ENCODE results near the gene CA5A.
A peak's percentile ranks its signal among the peaks of the same experiment; 100 is the strongest.
"Not testable (repeated sequence)": the region's sequence is repeated elsewhere in the genome, so short reads cannot be mapped to it uniquely, and the experiment has no call there.

CA5A gene

DNA sequence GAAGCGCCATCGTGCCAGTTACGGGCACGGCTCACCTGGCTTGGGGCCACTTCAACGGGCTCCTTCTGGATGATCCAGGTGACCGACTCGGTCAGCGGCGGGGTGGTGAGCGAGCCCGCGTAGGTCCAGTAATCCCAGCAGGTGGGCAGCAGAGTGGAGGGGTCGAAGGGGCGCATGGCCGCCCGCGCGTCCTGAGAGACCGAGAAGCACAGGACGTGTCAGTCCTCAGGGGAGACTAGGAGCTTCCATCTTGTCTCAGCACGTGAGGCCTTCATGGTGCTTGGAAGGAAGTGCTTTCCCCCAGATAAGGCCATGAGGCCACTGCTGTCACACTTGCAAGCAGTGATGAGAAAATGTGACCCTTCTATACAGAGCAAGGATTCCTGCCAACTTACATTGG lies 44.6 kb downstream of the CA5A start:
- no peak for DNase-seq

DNA sequence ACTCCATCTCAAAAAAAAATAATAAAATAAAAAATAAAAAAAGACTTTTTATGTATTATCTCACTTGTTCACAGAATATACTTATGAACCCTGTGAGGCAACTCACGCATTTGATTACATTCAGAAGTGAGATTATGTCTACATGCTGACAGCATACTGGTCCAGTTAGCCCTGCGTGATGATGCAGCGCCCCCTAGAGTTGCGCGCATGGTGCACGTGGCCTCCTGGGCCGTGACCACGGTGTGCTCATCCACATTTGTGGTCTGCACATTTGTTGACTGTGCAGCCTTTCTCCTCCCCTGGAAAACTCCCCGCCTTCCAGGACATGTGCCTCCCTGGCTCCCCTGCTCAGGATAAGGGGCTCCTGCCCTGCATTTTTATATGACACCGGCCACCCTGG lies 46.6 kb downstream of the CA5A start:
- peak in 1 of 2 donors; percentile 25 for DNase-seq

DNA sequence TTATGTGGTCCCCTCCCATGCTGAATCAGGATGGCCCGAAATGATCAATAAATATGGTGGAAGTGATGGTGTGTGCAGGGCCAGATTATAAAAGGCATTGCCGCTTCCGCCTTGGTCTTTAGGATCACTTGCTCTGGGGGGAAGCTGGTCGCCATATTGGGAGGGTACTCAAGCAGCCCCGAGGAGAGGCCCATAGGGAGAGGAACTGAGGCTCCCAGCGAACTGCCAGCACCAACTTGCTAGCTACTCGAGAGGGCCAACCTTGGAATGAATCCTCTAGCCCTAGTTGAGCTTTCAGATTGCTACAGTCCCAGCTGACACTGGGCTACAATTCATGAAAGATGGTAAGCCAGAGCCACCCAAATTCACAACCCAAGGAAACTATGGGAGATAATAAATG lies 48.0 kb downstream of the CA5A start:
- not testable (repeated sequence) for DNase-seq

DNA sequence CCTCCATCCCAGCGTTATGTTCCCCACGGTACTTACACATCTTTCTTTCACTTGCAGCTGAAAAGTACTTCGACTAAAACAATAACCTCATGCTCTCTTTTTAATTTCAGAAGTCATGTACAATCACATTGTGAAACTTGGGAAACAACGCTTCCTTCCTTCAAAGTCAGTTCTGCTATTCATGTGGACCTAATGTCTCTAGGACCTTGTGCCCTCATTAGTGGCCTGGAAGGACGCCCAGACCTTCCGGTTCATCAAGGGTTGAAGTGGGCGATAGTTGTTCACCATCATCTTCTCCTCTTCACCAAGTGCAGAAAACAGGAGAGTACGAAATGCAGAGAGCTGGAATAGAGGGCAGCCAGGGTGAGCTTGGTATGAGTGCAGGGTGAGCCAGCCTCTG lies 48.4 kb downstream of the CA5A start:
- DNase-seq: peak; percentile 84 to 91

DNA sequence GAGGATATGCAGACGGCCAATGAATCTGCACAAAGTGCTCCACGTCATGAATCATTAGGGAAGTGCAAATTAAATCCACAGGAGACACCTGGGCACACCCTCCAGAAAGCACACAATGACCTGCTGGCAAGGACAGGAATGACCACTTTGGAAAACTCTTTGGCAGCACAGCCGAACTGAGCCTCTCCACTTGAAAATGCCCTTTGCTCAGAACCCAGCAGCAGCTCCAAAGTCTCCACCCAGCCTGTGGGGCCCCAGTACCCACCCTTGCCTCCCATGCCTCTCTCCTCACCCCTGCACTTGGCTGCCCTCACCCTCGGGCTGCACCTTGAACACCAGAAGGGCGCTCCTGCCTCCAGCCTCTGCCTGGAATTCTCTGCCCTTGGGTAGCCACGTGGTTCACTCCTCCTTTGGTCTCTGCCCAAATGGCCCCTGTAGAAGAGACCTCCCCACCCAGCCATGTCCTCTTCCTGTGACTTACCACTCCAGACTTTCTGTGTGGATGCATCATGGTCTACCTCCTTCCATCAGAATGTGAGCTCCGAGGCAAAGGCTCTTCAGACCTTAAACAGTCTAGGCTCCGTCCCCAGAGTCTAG lies 50.9 kb downstream of the CA5A start:
- not testable (repeated sequence) for DNase-seq

DNA sequence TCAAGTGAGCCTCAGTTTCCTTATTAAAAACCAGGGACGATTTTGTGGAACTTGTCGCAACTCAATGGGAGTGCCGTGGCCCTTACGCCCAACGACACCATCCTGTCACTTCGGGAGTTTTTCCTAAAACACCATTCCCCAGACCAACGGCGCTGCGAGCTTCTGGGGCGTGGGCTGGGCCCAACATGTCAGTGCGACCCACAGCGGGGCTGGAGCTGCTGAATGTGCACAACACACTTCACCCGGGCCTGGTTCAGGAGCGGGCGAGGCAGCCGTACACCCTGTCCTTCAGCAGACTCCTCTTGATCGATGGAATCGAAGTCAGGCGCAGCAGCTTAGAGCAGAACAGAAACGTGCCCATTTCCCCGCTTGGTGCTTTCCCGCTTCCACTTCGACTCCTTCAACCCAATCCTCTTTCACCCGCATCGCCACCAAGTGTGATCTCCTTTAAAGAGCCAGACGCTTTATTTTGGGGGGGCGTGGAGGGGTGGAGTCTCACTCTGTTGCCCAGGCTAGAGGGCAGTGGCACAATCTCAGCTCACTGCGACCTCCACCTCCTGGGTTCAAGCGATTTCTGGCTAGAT lies 53.8 kb downstream of the CA5A start:
- no peak for DNase-seq

DNA sequence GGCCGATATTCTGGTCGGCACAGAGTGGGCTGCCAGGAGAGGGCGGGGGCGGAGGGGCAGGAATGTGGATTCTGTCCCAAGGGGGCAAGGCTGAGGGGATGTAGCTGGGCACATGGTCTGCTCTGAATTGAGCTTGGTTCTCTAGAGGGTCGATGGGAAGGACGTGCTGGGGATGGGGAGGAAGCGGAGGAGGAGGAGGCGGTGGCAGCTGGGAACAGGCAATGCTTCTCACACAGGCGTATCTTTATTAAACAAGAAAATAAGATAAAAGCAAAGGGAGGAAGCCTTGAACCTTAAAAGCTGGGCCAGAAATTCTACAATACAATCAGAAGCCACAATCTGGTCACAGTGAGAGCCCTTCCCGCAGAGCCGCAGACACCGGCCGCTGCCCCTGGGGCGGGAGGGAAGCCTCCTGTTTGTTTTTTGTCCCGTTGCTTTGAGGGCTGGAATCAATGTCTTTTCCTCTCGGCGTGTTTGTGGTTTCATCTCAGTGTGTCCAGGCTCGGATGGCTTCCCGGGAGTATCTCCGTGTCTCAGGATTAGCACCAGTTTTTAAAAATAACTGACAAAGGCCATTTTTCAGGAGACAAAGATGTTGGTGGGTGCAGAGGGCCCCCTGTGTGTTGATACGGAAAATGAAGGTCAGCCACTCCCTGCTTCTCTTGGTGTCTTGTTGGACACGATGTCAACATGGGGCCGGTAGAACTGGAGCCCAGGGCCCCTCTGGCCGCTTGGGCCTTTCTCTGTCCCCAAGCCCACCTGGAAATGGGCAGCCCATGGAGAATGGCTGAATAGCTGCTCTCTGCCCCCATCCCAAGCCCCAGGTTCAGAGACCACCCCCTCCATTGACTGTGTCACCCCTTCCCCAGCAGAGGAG lies 54.8 kb downstream of the CA5A start:
- no peak for DNase-seq

DNA sequence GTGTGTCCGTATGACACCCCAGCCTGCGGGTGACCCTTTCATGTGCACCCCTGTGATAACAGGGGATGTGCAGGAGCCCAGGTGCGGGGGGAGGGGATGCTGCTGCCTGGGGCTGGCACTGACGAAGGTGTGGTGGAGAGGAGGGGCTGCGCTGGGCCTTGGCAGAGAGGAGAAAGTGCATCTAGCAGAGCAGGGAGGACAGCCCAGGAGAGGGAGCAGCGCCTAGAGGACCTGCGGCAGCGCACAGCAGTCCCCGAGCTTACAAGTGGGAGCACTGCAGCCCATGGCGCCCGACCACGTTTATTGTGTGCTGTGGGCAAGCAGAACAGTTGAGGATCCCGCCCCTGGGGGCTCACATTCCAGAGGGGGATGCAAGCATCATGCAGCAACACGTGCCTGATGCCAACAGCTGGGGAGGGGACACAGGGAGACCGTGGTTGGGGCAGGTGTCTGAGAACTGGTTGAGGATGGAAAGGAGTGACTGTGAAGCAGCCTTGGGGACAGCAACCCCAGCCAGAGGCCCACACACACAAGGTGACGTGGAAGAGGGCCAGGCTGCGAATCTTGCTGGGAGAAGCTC lies 56.1 kb downstream of the CA5A start:
- no peak for DNase-seq

DNA sequence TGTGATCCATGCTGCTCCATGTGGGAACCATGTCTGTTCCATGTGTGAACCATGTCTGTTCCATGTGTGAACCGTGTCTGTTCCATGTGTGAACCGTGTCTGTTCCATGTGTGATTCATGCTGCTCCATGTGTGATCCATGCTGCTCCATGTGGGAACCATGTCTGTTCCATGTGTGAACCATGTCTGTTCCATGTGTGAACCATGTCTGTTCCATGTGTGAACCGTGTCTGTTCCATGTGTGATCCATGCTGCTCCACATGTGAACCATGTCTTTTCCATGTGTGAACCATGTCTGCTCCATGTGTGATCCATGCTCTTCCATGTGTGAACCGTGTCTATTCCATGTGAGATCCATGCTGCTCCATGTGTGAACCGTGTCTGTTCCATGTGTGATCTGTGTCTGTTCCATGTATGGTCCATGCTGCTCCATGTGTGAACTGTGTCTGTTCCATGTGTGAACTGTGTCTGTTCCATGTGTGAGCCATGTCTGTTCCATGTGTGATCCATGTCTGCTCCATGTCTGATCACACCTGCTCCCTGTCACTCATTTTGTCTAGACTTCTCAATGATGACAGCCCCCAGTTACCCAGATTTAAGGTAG lies 56.8 kb downstream of the CA5A start:
- not testable (repeated sequence) for DNase-seq

DNA sequence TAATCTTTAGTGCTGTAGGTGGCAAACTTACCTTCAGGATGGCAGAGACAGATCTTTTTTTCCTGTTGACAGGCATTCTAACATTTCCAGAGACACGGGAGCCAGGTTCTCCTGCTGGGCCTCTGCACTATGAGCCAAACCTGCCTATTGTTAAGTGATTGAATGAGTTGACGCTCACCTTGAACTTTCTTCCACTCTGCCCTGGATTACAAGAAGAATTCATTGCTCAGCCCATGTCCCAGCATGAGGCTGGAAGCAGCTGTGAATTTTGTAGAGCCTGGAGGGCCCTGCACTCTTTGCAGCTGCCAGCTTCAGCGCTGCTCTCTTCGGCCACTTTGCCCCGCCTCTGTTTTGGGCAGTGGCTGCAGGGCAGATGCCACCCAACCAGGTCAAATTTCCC lies 57.6 kb downstream of the CA5A start:
- no peak for DNase-seq

DNA sequence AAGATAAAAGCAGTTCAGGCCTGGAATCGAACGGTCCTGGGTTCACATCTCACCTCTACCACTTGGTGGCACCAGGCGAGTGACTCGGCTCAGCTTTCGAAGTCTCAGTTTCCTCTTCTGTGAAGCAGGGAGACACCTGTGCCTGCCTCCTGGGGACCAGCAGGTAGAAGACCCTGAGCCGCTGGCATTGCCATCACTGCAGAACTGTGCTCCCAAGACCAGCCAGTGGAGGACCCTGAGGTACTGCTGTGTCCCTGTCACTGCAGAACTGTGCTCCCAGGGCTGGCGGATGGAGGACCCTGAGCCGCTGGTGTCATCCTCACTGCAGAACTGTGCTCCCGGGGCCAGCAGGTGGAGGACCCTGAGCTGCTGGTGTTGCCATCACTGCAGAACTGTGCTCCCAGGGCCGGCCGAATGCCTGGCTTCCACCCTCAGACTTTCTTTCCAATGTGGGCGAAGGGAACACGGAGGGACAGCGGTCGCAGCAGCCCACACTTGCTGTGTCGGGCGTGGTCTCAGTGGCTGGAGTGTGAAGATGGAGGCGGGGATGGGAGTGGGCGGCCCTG lies 58.3 kb downstream of the CA5A start:
- peak in 1 of 2 donors; percentile 29 for DNase-seq

DNA sequence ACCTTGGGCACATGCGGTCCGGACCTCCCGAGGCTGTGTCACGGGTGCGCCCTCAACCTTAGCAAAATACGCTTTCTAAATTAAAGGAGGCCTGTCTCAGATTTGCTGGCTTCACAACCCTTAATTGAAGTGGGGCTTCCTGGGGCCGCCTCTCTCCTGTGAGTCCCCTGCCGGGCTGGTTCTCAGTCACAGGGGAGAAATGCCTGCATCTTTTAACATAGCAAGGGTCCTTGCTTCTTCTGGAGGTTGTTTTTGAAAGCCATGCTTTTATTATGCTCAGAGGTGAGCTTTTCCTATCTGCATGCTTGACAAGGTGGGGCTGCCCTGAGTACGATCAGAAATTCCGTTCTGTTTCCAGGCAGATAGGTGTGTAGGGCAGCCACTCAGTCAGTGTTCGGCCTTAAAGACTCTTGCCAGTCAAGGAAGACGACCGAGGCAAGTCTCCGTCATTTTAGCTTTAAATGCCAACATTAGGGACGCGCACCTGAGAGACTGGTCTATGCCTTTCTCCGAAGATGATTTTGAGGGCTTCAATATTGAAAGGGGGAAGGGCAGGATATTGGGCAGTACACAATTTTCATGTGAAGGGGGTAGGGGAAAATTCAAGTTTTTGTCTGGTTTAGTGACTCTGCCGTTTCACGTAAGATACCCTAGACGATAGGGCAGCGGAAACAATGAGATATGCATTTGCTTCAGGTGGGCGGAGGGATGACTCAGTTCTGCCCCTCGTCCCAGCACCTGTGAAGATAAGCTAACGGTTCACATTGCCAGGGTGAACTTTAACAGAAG lies 61.5 kb downstream of the CA5A start:
- no peak for DNase-seq

DNA sequence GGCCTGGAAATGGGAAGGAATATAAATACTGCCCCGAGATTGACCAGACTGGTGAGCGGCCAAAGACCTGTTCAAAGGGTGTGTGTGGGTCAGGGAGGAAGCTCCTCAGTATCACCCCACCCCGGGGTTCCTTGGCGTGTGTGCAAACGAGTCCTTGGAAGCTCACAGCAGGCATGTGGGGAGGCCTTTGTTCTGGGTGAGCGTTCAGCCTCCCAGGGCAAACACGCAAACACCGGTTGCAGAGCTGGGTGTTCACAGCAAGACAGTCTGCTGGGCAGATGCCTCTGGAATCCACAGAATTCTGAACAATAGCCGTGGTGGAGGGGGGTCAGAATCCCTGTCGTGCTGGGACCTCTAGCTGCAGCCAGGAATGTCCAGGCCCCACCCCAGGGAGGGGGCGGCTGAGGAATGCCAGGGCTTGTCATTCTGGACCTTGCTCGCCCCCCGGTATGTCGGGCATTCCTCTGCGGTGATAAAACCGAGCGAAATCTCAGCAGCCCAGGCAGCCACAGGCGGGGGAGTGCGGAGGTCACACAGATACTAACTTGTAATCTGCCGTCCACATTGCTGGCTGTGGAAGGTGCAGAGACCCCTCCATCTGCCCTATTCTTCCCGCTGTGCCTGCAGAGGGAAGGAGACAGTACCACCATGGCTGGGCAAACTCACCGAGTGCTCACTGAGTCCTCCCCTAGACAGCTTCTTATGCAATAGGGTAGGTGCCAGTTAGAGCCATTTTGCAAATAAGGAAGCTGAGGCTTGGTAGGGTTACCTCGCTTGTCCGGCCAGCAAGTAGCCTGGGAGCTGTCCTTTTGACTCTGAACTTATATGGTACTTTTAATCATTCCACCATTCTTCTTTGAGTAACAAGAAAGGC lies 65.7 kb downstream of the CA5A start:
- DNase-seq: peak in 1 of 2 donors; percentile 23

DNA sequence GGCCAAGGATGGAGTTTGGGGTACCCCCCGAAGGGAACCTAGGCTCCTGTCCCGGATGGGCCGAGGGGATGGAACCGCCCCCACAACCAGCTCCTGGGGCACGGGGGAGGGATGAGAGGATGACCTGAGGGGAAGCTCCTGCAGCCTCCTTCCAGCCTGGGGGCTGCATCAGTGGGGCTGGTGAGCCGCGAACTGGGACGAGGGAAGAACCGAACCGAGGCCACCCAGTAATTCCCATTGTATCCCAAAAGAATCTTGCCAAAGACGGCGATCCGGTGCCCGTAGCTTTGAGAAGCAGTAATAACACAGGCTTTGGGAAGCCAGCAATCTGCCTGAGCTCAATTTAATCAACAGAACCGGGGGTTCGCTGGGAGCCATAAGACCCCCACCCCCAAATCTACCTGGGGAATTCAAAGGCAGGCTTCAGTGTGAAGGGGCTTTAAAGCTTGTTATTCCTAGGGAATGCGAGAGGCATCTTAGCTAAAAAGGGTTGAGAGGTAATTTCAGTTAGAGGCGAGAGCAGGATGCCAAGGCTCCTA lies 66.4 kb downstream of the CA5A start:
- not testable (repeated sequence) for DNase-seq

DNA sequence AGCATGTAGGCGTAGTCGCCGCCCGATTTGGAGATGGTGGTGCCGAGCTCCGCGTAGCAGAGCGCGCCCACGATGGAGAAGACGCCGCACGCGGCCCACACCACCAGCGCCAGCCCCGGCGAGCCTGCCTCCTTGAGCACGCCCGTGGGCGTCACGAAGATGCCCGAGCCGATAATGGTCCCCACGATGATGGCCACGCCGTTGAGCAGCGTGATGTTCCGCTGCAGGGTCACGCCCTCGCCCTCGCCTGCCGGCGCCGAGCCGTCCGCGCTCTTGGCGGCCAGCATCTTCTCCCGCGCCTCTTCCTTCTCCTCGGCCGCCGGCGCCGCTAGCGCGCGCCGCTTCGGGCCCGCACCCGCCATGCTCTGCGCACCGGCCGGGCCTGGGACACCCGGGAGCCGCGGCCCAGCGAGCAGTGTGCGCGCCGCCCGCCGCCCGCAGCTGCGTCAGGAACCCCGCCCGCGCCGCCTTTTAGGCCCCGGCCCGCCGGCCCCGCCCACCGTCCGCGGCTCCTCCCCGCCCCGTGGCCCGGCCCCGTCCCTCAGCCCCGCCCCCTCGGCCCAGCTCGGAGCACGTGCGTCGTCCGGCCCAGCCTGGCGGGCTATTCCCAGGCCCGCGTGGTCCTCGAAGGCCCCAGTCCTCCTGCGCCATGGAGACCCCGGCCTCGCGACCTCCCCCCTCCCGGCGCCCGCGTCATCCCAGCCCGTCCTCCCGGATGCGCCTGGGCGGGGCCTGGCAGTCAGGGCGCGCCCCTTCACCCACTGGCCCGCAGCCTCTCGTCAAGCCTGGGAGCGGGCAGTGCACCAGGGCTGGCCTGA lies 67.1 kb downstream of the CA5A start, which contains the start of gene SLC7A5:
SLC7A5 (minus strand) TSS at position 447 of the 818 bp plus-strand sequence; CDS start at position 362, 85 bp downstream.
- DNase-seq: peak; percentile 65 to 87

DNA sequence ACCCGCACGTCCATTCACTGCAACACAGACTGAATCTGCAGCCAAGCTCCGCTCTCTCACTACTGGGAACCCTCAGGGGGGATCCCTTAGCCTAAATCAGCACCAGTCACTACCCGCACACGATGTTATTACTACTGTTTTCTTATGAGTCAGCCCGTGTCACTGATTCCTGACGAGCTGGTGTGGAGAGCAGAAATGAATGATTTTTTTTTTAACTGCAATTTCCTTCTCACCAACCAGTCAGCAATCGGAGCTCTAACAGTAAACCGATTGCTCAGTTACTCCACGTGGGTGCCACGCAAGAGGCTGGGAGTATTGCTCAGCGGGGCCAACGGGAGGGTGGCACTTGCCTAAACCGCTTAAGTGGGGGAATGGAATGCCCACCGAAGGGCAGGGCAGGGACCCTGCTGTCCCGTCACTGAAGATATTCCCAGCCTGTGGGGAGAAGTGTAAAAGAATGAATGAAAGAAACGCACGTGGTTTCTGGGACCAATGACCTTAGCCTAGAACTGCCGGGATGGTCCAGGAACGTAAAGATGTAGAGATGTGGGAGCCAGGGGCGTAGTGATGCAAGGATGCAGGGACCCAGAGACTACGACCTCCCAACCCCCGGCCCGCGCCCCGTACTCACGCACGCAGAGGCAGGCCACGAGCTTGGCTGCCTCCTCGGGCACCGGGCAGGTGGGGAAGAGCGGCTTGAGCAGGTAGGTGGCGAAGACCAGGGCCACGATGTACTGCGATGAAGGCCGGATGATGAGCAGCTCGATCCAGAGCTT lies 67.9 kb downstream of the CA5A start:
- peak; percentile 84 to 90 for DNase-seq

DNA sequence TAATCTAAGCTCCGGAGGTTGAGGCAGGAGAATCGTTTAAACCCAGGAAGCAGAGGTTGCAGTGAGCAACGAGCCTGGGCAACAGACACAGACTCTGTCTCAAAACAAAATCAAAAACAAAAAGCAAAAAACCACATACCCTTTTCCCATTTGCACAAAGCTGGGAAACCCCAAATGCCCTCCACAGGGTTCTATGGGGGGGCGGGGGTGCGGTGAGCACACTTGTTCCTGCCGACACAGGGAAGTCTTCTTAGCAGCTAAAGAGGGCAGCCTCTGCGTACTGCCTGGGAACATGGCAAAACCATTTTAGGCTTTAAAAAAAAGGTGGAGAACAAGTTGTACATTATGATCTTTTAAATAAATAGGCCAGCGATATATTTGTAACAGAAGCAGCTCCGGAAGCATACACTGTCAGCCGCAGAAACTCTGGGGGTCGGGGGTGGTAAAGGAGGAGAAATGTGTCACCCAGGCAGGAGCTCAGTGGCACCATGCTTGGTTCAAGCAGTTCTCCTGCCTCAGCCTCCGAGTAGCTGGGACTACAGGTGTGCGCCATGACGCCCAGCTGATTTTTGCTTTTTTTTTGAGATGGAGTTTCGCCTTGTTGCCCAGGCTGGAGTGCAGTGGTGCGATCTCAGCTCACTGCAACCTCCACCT lies 70.3 kb downstream of the CA5A start:
- peak; percentile 33 to 58 for DNase-seq

DNA sequence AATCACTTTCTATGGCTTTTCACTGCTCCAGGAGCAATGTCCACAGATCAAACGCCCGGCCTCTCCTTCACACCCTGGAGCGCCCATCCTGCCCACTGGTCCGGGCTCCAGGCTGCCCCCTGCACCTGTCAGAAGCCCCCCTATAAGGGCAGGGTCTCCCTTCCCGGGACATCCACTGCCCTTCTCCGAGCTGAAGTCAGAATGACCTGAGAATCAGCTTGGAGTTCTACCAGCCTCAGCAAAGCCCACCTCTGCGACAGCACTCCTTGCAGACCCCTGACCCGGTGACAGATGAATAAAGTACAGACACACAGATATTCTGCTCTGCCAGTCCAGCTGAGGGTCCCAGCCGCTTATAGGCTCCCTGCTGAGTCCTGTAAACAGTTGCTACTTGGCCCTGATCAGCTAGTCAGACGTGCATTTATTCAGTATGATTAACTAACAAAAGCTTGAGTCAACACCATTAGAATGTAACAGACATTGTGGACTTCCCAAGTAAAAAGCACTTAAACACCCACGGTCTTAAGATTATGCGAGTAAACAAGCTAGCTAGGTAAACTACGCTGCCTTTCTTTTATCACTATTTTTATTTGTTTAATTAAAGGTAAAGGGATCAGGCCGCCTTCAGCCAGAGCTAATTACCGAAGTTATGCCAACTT lies 71.9 kb downstream of the CA5A start:
- no peak for DNase-seq

All from inflammatory macrophage treated with lipopolysaccharide for 1 hour (primary cell).